Adrenal gland (tissue), 12 donors: ENCODE measurements around the gene MAN1A1. TPM values are rescaled to one million over a fixed set of nuclear protein-coding genes. Genes with fewer than 3 reads are reported as not detected.

Experiments used
- DNase-seq, 7 donors: peaks; one replicate each; pipeline ENCODE4 v3.0.0-alpha.2; 2019 to 2020
- H3K27ac ChIP-seq, 5 donors: fragments of 200-600 bp; sonication (generic) in 4 of 5; 1 replicate in 3 of 5; 2 replicates in 2 of 5; pipeline versions ENCODE4 v1.5.1 to v1.8.0; 2016 to 2020; ENCODE audit warnings: mild to moderate bottlenecking in 1 of 5
- H3K27me3 ChIP-seq: fragments of 200-600 bp; 2 replicates; pipeline ENCODE4 v1.8.0; 2021
- H3K36me3 ChIP-seq, 2 donors: fragments of 200-600 bp; replicated peaks in 1 of 2; 1 replicate in 1 of 2; 2 replicates in 1 of 2; pipeline versions ENCODE4 v1.5.1 to v1.8.0; 2018 to 2022
- H3K4me1 ChIP-seq, 2 donors: fragments of 200-600 bp; replicated peaks in 1 of 2; 1 replicate in 1 of 2; 2 replicates in 1 of 2; pipeline versions ENCODE4 v1.5.1 to v1.8.0; 2018 to 2021
- H3K4me3 ChIP-seq, 4 donors: fragments of 200-600 bp; sonication (generic) in 3 of 4; one replicate each; pipeline ENCODE4 v1.5.1; 2016 to 2018
- H3K9me3 ChIP-seq, 3 donors: fragments of 200-600 bp; sonication (generic) in 1 of 3; replicated peaks in 1 of 3; 1 replicate in 2 of 3; 2 replicates in 1 of 3; pipeline versions ENCODE4 v1.5.1 to v1.8.0; 2016 to 2021
- CTCF ChIP-seq, 6 experiments: fragments of 450-650 bp in 4 of 6; fragments of 200-600 bp in 2 of 6; sonication (generic) in 1 of 6; IDR thresholded peaks; 1 replicate in 5 of 6; 2 replicates in 1 of 6; pipeline versions ENCODE4 v1.5.1 to v1.8.0; 2016 to 2021; ENCODE audit warnings: antibody characterized with exemption in 6 of 6, mild to moderate bottlenecking in 2 of 6, moderate library complexity in 1 of 6
- POLR2A ChIP-seq, 2 donors: fragments of 450-650 bp; IDR thresholded peaks; one replicate each; pipeline ENCODE4 v1.6.1; 2017; ENCODE audit warnings: antibody characterized with exemption in 2 of 2, mild to moderate bottlenecking in 2 of 2, moderate library complexity in 1 of 2
- WGBS, 4 donors: extraction: QIAGEN DNeasy Blood & Tissue Kit in 2 of 4; methylation state at CpG; one replicate each; pipeline versions ENCODE4 v1.1.5 to v1.1.7; 2013 to 2017; 5-methylcytosine and 5-hydroxymethylcytosine counted together
- intact Hi-C, 2 donors: fragments of 100-400 bp; cut with DNase I; formaldehyde crosslinking; loops; one replicate each; pipeline versions ENCODE4 v1.14.1 to v1.15.0; 2022 to 2023
- polyA plus RNA-seq, 3 donors: library from polyadenylated mRNA; stranded (reverse); fragments of 200-250 nt in 2 of 3; fragments of 350-450 nt in 1 of 3; fragmentation: Illumina TruSeq in 1 of 3; extraction: RNeasy Lipid Tissue Mini Kit (QIAGEN cat#74804) in 1 of 3; gene quantifications; one replicate each; pipeline ENCODE4 v1.2.3, GENCODE V29; 2013 to 2014
- total RNA-seq, 9 donors: library from RNA; depleted of rRNA in 4 of 9; stranded (reverse); fragments of >200 nt in 4 of 9; fragments of 120-200 nt in 1 of 9; fragmentation: NEBNext Ultra II Directional in 1 of 9; extraction: Animal tissue kit (Norgen Biotek cat#: 25700) in 1 of 9; gene quantifications; one replicate each; pipeline versions ENCODE4 v1.1.0 to v1.2.4, GENCODE V29; 2013 to 2023
- donor health status: healthy with polysubstance abuse.
- donor health status: Bipolar disorder and iron deficiency.
- donor health status: DM: yes; HTN: yes; CAD: no.
- donor health status: DM: no; HTN: no; CAD: no.
- donor health status: DM: no; HTN: no; CAD: no.
- donor health status: DM: yes; HTN: yes; CAD: no.

The MAN1A1 gene
- total and polyA plus RNA-seq, 12 donors: 11.1 to 178 (median 108) TPM

DNA sequence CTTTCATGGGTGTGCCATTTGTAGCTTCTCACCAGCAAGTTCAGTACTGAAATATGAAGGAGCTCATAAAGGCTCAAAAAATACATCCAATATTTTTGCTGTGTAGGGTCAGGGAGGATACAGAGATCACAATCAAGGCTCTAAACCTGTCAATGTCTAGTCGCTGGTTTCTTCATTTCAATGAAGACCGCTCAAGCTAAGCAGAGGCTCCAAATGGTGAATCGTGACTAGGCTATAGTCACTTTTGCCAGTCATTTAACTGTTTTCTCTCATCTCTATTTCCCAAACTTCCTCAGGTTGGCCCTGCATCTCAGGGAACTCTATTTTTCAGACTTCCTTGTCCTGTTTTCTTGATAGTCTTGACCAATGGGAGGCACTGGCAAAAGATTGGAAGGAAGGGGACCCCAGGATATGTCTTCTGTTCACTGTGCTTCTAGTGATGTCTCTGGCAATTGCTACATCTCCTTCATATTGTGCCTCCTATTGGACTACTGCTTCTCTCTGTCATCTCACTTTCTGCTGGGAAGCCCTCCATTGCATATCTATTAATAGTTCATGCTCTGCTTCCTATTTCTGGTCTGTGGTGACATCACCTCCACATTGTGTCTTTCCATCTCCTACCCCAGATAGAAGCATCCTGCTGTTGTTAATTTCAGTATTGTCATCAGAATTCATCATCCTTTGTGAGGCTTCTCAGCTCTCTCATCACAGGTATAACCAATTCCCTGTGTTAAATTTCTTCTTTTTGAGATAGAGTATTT is 183.4 kb downstream of the MAN1A1 start:
- Histone ChIP-seq H3K9me3 (no peaks in the 10 kb centered on the region), H3K4me1 (peaks cover 0 to 14% of the 10 kb centered on the region in 2 donors), H3K4me3 (no peak overlapping the region), H3K27ac (no peak overlapping the region), H3K36me3 (no peaks in the 10 kb centered on the region), H3K27me3 (no peaks in the 10 kb centered on the region)
- DNase-seq: no peak
- intact Hi-C loops: no loop called here
- 90 to 100% (median 96%) methylated on average over 3 of the region's 3 CpGs for WGBS, 4 donors
- TF ChIP-seq POLR2A (IDR thresholded peaks at IDR 0.05) (no peak), CTCF (IDR thresholded peaks at IDR 0.05) (no peak)

GRCh38 chr6:119163006-119163405 is 186.6 kb downstream of the MAN1A1 start:
- no peaks in the 10 kb centered on the region for H3K9me3 ChIP-seq
- no peak for DNase-seq
- intact Hi-C loops: no loop called here
- WGBS, 4 donors: 70 to 82% (median 75%) methylated on average over 8 of the region's 8 CpGs
- TF ChIP-seq CTCF (IDR thresholded peaks at IDR 0.05) (no peak), POLR2A (IDR thresholded peaks at IDR 0.05) (no peak)
- no peaks in the 10 kb centered on the region for H3K36me3 ChIP-seq
- no peaks in the 10 kb centered on the region for H3K27me3 ChIP-seq
- H3K4me3 ChIP-seq: no peak overlapping the region
- H3K27ac ChIP-seq: no peak overlapping the region
- peaks cover 5% of the 10 kb centered on the region in 2 donors for H3K4me1 ChIP-seq

DNA sequence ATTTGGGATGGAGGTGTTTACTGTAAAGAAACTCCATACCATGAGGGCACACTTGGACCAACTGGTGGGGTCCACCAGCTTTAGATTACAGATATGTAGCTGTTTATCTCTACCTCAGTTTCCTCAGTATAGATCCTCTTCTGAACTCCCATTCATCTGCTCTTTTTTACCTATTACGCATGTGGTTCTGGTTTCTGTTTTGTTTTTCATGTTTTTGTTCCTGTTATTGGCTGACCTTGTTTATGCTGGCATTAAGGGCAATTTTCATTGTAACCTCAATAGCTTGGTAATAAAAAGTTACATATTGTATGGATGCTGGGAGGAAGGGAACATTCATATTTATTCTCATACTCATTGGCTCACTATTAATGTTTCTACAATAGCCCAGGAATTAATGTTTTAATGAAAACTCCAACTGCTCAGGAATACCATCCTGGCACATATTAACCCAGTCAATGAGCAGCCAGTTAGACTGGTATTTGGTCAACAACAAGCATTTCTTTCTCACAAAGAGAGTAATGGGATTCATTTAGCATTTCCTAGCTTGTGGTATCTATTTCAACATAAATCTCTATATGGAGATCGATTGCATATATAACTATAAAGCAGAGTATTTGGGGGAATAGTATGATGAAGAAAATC is 187.3 kb downstream of the MAN1A1 start:
- Histone ChIP-seq H3K9me3 (no peaks in the 10 kb centered on the region), H3K4me3 (no peak overlapping the region), H3K27ac (no peak overlapping the region), H3K4me1 (peaks cover 5% of the 10 kb centered on the region in 2 donors), H3K36me3 (no peaks in the 10 kb centered on the region), H3K27me3 (no peaks in the 10 kb centered on the region)
- no peak for TF ChIP-seq POLR2A (IDR thresholded peaks at IDR 0.05)
- TF ChIP-seq CTCF (IDR thresholded peaks at IDR 0.05): no peak
- intact Hi-C loops: no loop called here
- 69 to 82% (median 79%) methylated on average over 2 of the region's 2 CpGs for WGBS, 4 donors
- DNase-seq: no peak

DNA sequence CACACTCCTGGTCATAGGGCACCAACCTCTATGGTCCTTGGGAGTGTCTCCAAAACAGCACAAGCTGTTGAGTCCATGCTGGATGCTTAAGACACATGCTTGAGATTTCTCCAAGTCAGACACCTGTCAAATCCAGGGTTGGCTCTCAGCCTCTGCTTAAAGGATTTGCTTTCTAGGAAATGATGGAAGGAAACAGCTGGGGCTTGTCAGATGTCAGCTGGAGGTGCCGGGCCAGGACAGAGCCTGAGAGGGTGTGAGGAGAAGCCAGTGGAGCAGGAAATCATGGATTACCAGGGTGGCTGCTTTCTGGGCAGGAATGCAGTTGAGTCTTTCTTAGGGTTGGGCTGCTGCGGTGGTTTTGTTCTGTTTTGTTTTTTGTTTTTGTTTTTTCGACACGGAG is 188.1 kb downstream of the MAN1A1 start:
- 79 to 89% (median 88%) methylated on average over 4 of the region's 4 CpGs for WGBS, 4 donors
- Histone ChIP-seq H3K27me3 (no peaks in the 10 kb centered on the region), H3K9me3 (no peaks in the 10 kb centered on the region), H3K4me3 (no peak overlapping the region), H3K27ac (no peak overlapping the region), H3K4me1 (peaks cover 5% of the 10 kb centered on the region in 2 donors), H3K36me3 (no peaks in the 10 kb centered on the region)
- TF ChIP-seq CTCF (IDR thresholded peaks at IDR 0.05) (no peak), POLR2A (IDR thresholded peaks at IDR 0.05) (no peak)
- intact Hi-C loops: no loop called here
- no peak for DNase-seq
